T follicular helper cell (primary cell): ENCODE data around the gene MAPRE3.
"Not testable (repeated sequence)": the region's sequence is repeated elsewhere in the genome, so short reads cannot be mapped to it uniquely, and the experiment has no call there.

Experiments used
- DNase-seq: peaks from one replicate; pipeline ENCODE4 v3.0.0-alpha.2; 2020; ENCODE audit warnings: low read depth

Gene MAPRE3

DNA sequence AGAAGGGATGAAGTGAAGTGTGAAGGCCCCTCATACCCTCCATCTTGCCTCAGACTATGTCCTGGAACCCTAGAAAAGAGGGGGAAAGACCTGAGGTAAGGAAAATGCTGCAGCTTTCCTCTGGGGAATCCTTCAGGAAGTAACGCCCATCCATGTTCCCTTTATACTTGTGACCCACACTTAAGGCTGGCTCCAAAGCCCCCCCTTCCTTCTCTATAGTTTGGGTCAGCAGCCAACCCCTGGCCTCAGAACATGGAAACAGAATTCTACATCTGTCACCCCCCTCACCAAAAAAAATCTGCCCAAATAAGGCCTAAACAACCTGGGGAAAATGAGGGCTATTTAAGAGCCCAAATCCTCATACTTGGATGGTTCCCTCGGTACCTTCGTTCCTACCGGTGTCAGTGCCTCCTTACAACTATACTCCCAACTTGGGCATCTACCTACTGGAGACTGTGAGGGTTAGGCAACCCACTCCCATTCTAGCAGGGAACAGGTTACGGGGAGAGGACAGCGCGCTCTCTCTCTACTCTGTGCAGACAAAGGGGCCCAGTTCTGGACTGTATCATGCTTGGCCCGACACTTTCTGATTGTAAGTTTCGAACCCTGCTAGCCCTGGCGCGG is 100.3 kb downstream of the MAPRE3 start:
- no peak for DNase-seq

DNA sequence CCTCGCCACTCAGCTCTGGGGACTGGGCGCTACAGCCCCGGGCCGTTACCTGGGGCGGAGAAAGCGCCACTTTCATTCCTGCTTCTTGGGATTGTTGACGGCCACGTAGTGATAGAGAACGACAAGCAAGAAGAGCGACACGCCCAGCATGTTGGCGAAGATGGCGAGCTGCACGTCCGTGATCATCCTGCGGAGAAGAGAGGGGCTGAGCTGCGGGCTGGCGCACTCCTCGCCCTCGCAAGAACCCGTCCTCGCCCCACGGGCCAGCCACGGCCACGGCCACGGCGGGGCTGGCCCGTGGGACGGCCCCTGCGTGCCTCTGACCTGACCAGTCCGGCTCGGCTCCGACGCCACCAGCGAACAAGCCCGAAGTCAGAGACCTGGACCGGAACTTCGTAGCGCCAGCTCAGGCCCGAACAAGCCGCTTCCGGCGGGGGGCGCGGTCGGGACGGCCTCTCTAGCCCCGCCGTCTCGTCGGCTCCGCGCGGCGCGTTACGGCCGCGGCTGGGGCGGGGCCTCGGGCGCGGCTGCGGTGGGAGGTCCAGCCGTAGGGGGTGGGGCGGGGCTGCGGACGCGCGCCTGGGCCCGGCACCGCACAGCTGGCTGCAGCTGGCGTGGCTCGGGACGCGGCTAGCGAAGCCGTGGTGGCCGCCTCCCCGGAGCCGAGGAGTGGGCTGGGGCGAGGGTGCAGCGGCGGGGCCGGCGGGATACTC is 101.0 kb downstream of the MAPRE3 start, which contains the start of gene OST4:
OST4 (minus strand) TSS at position 378 of the 713 bp plus-strand sequence.
- peak; percentile 79 for DNase-seq

DNA sequence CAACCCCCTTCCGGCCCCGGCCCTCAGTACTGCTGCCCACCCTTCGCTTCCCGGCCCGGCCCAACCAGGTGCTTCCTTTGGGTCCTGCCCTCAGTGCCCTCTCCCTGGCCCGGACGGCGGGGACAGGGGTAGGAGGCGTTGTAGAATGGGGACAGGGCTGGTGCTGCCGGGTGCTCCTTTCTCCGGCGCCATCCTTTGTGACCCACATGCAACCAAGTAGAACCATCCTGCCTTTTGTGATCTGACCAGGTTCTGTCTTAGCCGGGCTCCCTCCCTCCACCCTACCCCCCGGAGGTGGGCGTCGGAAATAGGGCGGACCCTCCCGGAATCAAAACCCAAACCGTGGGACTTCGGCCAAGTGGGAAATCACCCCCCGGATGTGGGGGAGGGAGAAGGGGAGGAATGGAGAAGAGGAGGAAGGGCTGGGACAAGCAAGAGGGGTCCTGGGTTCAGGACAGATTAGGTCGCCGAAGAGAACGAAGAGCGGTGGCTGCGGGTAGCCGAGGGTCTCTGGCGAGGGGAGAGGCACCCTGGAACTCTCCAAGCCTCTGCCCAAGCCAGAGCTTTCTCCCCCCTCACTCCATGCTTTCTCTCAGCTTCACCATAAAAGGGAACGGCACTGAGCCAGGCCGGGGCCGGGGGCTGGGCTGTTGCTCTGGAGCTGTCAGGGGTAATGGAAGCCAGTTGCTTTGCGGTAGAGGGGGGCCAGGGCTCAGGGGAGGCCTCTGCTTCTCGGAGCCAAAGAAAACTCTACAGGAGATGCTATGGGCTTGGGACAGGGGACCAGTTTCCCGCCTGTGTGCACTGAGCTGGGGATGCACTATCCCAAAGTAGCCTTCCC is 101.8 kb downstream of the MAPRE3 start:
- DNase-seq: no peak

DNA sequence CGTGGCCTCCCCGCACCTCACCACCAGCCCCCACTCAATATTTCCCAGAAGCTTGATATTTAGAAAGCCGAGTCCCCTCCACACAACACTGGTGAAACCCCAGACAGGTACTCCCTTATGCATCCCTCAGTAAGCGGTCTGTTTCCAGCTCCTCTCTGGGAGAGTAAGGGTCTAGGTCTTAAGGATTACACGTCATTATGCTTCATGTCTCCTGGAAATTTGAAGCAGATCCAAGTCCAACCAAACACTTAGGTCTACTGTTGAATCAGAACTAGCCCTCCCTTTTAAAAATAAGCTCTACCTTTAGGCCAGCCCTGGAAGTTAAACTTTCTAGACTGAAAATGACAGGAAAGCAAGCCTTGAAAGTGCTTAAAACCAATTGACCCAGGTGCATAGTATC is 102.5 kb downstream of the MAPRE3 start:
- no peak for DNase-seq

DNA sequence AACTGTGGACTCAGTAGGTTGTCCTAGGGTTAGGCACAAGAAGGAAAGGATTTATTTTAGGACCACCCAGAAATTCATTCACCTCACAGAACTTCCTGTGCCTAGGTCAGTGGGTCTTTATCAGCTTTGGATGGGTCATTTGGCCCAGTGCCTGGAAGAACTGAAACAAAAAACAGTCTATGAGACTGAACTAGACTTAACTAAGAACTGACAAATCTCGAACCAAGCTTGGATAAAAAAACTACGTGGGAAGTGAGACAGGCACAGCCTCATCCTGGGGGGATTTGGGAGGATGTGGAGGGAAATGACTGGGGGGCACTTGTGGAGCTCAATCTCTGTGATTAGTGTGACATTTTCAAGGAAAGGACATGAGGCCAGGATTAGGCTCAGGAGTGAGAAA is 103.3 kb downstream of the MAPRE3 start:
- no peak for DNase-seq

DNA sequence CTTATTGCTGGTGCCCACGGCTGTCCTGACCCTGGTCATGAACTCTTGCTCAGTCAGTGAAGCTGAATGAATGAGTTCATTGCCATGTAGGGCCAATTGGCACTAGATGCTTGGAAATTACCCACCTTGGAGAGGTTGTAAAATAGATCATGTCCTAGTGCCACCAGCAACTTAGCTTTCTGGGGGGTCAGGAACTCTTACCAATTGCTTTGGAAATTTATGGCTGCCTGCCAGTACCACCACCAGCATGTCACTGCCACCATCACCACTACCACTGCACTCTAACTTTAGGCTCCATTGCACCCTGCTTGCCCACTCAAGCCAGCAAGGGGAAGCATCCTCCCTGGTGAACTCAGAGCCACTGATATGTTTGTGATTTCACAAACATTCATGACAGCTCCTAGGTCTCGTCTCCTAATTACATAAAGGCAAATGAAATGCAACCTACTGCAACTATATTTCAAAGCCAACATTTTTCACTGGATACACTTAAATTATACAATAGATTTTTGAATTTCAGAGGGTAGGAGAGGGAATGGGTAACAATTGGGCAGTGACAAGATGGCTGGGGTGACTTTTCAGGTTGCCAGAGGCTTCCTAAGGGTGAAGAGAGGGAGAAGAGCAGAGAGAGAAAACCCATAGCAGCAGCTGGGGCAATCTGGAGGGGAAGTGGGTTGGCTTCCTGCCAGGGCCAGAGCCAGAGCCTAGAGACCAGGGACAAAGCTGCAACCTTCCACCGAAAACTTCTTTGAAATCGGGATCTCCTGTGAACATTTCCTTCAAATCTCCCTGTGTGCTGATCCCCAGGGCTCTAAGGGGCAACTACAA is 104.5 kb downstream of the MAPRE3 start:
- DNase-seq: no peak

DNA sequence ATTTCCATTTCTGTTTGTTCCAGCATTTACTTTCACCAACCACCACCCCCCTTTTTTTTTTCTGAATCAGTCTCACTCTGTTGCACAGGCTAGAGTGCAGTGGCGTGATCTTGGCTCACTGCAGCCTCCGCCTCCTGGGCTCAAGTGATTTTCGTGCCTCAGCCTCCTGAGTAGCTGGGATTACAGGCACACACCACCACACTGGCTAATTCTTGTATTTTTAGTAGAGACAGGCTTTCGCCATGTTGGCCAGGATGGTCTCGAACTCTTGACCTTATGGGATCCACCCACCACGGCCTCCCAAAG is 105.1 kb downstream of the MAPRE3 start:
- DNase-seq: not testable (repeated sequence)

DNA sequence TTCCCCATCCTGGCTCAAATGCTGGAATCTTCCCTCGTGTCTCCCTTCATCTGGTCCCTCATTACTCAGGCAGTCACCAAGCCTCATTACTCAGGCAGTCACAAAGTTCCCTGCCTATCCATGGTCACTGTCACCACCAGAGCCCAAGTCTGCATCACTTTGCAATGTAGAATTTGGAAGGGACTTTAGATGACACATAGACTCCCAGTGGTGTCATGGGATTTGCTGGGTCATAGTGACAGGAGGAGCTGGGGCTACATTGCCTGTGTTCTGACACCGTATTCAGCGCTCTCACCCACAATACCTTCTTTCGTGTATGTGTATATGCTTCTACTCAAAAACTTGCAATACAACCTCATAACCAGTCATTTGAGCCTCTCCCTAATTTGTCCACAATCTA is 105.9 kb downstream of the MAPRE3 start:
- DNase-seq: no peak
